ENCODE data around the gene TCF4.

- TF ChIP-seq POLR2A (IDR thresholded peaks at IDR 0.05; ENCODE audit: low read depth, low read length) (no peak), POLR2AphosphoS5 (IDR thresholded peaks at IDR 0.05; ENCODE audit: low read depth, low read length) (no peak), TAF1 (IDR thresholded peaks at IDR 0.05; ENCODE audit: low read depth, low read length) (no peak), SPI1 (IDR thresholded peaks at IDR 0.05; ENCODE audit: low read depth, low read length) (no peak), POU2F2 (IDR thresholded peaks at IDR 0.05; ENCODE audit: low read depth, low read length) (no peak)
Measured at GRCh38 chr18:55247032-55247431, 341.0 kb downstream of the TCF4 start.
